NOMO-1 (cell line): ENCODE results near the gene ATF7.
A peak's percentile ranks its signal among the peaks of the same experiment; 100 is the strongest.

Source experiments
- DNase-seq, 2 experiments: peaks; one replicate each; lab custom pipeline; 2025; ENCODE audit not compliant: unreplicated experiment in 2 of 2; lab: John Stamatoyannopoulos, UW

The ATF7 gene

DNA sequence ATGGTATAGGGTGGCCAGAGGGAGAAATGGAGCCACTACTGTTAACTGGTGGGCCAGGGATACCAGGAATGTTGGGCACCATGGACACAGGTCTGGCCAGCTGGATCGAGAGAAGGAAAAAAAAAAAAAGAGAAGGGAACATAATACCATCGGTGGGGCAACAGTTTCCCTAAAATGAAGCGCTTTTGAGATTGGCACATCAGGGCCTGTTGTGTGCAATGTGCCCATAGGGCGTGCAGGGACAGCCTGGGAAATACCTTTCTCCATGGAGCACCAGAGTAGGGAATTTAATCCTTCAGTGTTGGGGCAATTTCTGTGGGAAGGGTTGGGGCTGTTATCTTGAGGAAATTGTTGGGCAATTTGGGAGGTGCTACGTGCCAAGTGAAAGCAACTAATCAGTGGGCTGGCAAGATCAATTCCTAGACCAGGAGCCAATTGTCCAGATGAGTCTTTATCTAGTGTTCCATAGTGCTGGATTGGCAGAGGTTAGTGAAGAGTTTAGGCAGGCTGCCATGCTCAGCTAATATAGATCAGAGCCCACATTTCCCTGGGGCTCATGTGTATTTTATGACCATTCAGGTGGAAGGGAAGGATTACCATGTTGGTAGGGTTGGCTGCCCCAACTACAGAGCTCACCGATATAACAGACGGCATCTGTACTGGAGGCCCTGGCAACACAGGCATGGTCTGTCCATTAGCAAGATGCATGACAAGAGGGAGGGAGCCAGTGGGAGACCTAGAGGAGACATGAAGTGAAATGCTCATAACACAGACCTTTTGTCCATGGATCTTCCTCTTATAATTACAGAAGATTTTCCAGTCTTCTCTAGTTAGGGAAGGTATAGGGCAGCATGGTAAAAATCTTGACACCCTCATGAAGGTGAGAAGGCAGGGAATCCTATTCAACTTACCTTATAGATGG lies 93.4 kb downstream of the ATF7 start:
- no peak for DNase-seq

DNA sequence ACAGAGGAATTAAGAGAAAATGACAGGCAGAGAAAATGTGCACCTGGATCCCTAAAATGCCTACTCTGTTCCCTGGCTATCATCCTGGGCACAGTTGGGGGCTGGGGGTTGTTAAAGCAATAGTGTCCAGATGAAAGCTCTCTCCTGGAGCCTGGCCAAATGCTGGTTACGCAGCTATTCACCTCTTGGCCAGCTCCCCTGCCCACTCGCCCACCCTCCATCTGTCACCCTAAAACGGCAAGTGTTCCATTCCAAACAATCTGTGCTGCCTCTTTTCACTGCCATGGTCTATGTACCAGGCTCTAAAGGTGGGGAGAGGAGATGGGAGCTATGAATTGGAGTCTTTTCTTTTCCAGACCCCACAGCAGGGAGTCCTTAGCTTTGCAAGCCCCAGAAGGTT lies 94.2 kb downstream of the ATF7 start:
- DNase-seq: no peak

DNA sequence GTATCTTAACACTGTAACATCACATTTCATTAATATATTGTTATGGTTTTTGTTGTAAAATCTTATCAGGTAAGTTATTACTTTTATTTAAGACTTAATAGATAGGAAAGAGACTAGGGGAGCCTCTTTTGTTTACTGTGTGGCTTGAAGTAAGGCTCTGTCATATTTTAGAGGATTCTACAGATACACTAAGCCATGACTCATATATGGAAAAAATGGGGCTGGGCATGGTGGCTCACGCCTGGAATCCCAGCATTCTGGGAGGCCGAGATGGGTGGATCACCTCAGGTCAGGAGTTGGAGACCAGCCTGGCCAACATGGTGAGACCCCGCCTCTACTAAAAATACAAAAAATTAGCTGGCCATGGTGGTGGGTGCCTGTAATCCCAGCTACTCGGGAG lies 95.3 kb downstream of the ATF7 start:
- no peak for DNase-seq

DNA sequence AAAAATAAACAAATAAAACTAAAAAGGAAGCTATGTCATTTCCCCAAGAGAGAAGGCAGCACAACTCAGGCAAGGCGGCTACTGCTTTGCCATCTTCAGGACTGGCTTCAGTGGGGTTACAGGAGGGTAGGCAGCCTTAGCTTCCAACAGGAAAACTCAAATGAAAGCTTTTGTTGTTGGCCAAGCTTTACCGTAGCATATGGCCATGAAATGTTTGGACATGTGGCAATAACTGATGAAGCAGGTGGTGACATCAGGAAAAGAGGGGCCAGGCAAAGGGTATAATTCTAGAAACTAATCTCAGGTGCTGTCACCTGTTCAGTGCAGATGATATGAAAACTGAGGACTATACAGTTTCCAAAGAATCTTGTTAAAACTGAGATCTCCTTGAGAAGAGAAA lies 96.1 kb downstream of the ATF7 start:
- DNase-seq: no peak

DNA sequence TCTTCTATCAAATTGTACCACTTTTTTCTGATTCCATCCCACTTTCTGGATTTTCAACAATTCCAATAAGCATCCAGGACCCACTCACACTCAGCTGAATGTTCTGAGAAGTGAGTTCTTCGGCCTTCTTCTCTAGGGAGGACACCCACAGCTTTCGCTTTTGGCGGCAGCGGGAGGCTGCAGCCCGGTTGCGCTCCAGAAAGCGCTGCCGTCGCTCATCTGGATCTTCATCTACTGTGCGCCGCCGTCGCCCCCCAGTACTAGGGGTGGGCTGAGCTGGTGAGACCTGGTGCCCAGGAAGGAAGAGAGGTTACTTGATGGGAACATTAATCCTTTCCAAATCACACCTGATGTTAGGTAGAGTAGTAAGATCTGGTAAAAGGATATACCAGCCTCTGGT lies 101.7 kb downstream of the ATF7 start:
- DNase-seq: no peak

DNA sequence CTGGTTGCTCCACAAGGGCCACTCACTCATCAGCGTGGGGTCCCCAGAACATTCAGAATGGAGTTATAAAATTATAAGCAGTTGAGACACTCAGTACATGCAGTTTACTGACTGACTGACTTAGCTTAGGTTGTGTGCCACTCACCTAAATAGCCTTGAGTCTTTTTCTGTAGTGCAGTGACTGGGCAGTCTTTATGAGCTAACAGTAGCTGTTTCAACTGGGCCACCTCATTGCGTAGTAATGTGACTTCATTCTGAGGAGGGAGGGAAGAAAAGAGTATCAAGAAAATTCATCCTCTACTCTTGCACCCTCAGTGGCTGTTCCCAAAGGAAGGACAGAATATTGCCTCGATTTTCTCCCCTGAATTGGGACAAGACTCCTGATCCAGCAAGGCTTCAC lies 103.1 kb downstream of the ATF7 start:
- DNase-seq: no peak

DNA sequence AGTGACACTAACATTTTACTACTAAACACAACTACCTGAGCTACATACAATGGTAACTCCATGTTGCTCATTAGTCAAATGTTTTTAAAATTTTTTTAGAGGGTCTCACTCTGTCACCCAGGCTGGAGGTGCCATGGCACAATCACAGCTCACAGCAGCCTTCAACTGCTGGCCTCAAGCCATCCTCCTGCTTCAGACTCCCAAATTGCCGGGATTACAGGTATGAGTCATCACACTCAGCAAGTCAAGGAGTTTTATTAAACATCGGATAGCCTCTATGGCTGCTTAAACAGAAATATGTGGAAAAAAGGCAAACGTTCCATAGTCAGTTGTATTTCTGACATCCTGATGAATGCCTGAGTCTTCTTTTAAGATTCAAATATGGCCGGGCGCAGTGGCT lies 107.8 kb downstream of the ATF7 start:
- no peak for DNase-seq

DNA sequence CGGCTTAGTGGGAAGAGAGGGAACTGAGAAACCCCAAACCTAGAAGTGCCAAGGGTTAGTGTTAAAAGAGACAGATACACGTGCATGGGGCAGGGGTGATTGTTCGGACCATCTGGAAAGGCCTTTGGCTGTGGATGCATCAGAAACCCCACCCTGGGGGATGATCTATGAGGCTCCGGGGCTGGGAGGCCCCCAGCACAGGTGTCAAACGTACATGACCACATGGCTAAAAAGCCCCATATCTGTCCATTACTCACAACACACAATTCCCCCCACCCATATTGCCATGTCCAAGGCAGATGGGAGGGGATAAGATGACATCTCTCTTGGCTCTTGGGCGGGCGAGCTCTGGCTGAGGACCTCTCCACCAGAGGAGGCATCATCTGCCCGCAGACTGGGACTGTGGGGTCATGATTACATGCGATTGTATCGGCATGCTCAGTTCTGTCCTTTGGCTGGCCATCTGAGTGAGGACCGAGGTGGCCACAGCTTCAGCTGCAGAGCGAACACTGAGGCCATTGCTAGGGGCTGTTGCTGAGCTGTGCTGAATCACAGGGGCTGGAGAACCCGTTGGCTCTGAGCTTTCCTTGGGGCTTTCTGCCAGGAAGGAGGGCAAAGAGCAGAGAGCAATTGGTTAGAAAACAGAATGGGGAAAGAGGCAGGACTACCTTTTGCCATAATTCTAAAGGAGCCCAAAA lies 109.3 kb downstream of the ATF7 start:
- DNase-seq: no peak

DNA sequence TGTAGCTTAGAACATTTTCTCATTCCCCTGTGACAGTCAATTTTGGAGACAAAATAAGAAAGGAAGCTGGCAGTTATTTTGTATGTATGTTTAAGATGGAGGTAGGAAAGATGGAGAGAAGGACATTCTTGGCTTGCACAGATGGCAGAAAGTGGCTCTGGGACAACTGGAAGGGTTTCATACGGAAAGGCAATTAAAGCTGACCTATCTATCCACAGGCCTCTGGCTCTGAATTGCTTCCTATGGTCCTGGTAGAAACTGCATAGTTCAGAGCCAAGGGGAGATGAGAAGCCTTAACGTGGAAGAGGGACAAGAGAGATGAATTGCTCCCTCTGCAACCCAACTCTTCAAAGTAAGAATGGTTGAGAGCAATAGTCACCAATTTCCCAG lies 110.9 kb downstream of the ATF7 start:
- DNase-seq: no peak

DNA sequence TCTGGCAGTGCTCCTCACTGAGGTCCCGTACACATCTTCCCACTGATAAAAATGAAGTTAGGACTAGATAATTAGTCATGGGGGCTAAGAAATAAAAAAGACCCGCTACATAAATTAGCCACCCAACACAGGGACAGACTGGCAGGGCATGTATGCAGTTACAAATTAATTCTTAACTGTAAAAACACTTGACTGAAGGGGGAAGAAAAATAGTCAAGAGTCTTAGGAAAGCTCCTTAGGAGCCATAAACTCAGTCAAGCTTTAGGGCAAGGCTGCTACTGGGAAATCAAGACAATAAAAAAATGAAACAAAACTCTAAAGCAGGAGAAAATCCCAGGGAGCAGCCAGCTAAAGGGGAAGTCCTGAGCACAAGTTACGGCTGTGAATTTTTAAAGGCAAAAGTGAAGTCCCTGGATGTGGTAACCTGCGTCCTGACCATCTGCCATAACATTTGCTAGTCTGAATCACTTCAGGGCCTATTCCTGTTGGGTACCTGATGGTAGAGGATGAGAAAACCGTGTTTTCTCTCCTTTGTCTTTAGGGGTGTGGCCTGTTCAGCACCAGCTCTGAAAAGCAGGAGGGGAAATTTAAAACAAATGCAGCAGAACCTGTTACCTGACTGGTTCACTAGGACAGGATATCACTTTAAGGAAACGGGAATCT lies 111.4 kb downstream of the ATF7 start:
- DNase-seq: no peak

DNA sequence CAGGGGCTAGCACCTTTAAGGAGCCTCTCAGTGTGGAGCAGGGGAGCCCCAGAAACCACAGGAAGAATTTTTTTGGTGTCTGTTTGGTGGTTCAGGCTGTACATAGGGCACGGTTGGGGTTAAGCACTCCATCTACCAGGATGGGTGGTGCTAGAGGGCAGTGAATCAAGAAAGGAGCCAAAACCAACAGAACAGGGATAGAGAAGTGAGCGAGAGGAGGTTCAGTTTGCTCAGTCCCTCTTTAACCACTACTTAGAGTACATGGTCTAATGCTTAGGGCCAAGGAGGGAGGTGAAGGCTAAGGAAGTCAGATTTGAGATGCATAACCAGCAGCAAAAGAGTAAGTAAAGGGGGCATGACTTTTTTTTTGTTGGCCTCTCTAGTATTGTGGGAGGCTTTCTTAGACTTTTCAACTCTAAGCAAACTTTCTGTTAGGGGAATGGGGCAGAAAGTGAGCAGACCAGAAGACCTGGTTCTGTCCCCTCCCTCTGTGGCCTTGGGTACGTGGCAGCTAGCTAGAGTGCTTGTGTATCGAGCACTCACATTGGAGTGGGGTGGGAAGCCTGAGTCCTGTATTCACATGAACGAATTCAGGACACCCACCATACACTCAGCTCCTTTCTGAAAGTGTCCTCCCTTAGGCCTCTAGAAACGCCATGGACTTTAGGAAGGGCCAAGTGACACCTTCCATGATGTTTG lies 112.3 kb downstream of the ATF7 start:
- no peak for DNase-seq

DNA sequence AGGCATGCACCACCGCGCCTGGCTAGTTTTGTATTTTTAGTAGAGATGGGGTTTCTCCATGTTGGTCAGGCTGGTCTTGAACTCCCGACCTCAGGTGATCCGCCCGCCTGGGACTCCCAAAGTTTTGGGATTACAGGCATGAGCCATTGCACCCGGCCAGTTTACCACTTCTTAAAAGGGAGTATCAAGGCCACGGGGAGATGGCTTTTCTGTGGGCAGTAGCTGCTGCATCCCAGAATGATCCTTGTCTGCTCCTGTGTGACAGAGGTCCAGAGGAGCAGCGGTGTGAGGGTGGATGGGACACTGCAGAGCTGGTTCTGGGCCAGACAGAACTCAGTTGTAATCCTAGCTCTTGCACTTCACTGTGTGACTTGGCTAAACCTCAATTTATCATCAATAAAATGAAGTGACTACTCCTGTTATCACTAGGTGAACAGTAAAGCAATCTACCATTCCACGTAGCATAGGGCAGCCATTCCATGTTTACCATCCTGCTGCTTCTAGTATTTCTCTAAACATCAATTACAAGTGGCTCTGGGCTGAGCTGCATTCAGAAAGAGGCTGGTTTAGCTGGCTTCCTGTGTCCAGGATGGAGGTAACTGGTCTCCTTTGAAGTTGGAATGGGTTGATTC lies 115.9 kb downstream of the ATF7 start:
- DNase-seq: no peak

DNA sequence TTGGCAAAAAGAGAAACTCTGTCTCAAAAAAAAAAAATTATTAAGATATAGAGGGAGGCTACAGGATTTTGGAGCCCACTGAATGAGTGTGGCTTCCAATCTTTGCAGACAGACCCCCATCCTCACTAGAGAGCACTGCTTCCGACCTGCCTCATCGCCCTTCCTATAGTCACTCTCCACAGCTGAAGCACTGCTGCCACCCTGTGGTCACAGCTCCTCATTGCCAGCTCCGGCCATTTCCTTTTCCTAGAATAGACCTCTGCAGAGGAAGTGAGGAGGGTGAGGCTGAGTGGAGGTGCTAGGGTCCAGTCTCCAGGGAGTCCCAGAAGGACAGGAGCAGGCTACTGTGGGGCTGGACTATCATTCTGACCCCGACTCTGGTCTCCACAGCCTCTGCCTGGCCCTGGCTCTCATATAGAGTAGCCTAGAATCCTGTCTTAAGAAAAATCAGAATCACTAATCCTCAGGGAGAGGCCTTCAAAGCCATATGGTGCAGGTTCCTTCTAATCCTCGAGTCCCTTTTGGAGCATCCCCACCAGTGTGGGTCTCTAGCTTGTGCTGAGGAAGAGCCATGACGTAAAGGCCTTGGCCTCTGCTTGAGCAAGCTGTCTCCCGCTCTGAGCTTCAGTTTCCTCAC lies 117.5 kb downstream of the ATF7 start:
- DNase-seq: peak; percentile 74

DNA sequence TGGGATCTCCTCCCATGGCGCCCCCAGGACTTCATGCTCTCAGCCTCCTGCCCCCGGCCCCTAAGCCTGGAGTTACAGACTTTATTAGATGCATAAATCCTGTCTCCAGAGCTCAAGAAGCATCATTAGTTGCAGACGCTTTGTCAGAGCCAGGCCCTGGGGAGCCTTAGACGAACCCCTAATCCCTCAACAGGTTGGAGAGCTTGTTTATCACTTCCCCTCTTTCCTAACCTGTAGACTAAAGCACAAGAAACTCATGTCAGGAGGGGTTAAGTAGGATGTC lies 118.6 kb downstream of the ATF7 start:
- no peak for DNase-seq

DNA sequence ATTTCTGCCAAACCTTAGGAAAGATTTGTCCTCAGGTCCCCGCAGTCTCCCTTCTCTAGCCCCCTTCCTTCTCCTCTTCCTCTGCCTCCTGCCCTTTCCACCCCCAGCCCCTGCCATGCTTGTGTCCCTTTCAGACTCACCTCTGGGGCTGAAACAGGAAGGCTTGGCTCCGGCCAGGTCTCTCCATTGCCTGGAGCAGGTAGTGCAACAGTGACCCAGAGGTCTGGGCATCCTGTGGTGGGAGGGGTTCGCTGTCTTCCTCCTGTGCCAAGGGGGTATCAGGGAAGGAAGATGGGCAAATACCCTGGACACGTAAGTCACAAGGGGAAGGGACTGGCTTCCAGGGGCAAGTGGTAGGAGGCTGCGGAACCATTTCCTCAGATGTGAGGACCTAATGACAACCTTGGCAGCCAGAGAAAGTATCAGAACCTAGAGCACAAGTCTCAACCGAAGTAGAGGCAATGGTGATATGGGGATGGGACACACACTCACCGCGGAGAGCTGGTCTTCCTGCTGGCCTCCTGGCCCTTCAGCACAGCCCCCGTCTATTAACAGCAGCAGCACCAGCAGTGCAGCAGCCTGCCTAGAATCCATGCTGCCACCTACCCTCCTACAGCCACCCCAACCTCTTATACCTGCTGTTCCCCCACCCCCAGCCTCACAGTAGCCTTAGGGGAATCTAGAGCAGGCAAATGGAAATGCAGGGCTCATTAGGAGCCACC lies 119.1 kb downstream of the ATF7 start, which contains the start of gene NPFF:
TSS of gene NPFF (minus strand) at position 604 of the 722 bp plus-strand sequence. CDS start at position 594, 10 bp downstream.
- no peak for DNase-seq

DNA sequence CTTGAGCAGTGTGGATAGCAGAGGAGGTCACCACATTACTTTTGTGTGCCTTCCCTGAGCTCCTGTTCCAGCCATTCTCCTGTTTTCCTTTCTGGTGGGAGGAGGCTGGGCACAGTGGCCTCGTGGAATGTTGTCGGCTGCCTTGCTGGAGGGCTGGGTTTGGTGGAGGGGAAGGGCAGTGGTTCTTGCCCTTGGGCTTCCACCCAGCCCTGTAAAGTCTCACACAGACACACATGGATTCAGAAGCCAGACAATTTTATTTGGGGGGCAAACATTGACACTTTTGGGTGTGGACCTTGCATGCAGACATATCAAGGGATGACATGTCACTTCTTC lies 119.8 kb downstream of the ATF7 start:
- no peak for DNase-seq

DNA sequence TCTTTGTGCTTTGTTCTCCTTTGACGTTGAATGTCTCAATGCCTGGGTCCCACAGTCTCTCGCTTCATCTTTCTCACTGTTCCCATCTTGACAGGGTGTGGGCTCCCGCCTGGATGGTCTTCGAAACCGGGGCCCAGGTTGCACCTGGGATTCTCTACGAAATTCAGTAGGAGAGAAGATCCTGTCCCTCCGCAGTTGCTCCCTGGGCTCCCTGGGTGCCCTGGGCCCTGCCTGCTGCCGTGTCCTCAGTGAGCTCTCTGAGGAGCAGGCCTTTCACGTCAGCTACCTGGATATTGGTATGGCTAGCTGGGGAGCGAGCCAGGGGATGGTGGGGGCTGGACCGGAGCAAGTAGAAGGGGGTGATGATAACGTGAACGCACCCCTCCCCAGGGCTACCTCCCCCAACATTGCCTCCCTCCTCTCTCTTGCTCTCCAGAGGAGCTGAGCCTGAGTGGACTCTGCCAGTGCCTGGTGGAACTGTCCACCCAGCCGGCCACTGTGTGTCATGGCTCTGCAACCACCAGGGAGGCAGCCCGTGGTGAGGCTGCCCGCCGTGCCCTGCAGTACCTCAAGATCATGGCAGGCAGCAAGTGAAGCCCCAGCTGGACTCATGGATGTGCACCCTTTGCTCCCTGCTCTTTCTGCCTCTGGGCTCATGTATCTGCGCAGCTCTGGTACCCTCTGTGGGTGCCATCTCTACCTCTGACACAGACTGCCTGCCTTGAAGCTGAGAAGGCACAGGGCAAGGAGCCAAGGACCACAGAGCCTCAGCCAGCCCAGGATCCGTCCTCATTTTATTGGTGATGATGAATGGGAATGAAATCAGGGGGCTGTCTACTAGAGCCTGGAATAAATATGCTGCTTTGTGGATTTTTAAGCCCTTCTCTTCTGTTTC lies 120.4 kb downstream of the ATF7 start:
- DNase-seq: no peak

DNA sequence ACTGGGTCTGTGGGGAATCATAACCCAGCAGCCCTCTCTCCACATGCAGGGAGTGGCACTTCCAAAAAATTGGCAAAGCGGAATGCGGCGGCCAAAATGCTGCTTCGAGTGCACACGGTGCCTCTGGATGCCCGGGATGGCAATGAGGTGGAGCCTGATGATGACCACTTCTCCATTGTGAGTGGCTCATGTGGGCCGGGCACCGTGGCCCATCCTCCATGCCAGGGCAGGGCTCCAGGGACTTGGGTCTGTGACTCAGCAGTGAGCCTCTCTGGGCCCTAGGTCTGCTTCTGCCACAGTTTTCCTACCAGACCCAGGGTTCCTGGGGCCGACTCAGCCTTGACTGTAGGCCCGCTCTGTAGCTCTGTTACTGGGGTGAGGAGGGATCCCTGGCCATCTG lies 121.1 kb downstream of the ATF7 start:
- no peak for DNase-seq
